Adipose tissue (tissue), 3 donors: ENCODE measurements around the gene SEPHS1. TPM values are rescaled to one million over a fixed set of nuclear protein-coding genes. Genes with fewer than 3 reads are reported as not detected.
"Not testable (repeated sequence)": the region's sequence is repeated elsewhere in the genome, so short reads cannot be mapped to it uniquely, and the experiment has no call there.

Experiments used
- H3K27ac ChIP-seq: one replicate; pipeline ENCODE4 v1.5.1; 2013; ENCODE audit warnings: low read depth, low read length
- WGBS, 3 donors: extraction: QIAGEN DNeasy Blood & Tissue Kit; methylation state at CpG; one replicate each; pipeline ENCODE4 v1.1.7; 2013; 5-methylcytosine and 5-hydroxymethylcytosine counted together
- polyA plus RNA-seq, 3 donors: library from polyadenylated mRNA; stranded (reverse); fragments of 200-250 nt; gene quantifications; one replicate each; pipeline ENCODE4 v1.2.3, GENCODE V29; 2013
- donor health status: healthy with polysubstance abuse.
- donor health status: Bipolar disorder and iron deficiency.
- donor health status: healthy.

Gene SEPHS1
- polyA plus RNA-seq, 3 donors: 22.9 to 43.0 (median 39.8) TPM

GRCh38 chr10:13337128-13337826 is 10.8 kb downstream of the SEPHS1 start:
- 80 to 96% (median 93%) methylated on average over 4 of the region's 4 CpGs for WGBS, 3 donors
- H3K27ac ChIP-seq: no peak overlapping the region

GRCh38 chr10:13335881-13336280 is 12.2 kb downstream of the SEPHS1 start:
- 88 to 92% (median 92%) methylated on average over 9 of the region's 9 CpGs for WGBS, 3 donors
- no peak overlapping the region for H3K27ac ChIP-seq

GRCh38 chr10:13334556-13334955 is 13.5 kb downstream of the SEPHS1 start:
- WGBS, 3 donors: 97 to 100% (median 100%) methylated on average over 2 of the region's 2 CpGs
- H3K27ac ChIP-seq: no peak overlapping the region

GRCh38 chr10:13331646-13332045 is 16.4 kb downstream of the SEPHS1 start:
- 93 to 94% (median 94%) methylated on average over 5 of the region's 5 CpGs for WGBS, 3 donors
- H3K27ac ChIP-seq: no peak overlapping the region

GRCh38 chr10:13330980-13331379 is 17.1 kb downstream of the SEPHS1 start:
- H3K27ac ChIP-seq: not testable (repeated sequence)
- WGBS, 3 donors: 97 to 99% (median 97%) methylated on average over 8 of the region's 8 CpGs

- no peak overlapping the region for H3K27ac ChIP-seq
- 92% methylated on average over 3 of the region's 3 CpGs for WGBS, 3 donors
Observed at GRCh38 chr10:13329565-13329964, 18.5 kb downstream of the SEPHS1 start.

- H3K27ac ChIP-seq: no peak overlapping the region
- 74 to 89% (median 77%) methylated on average over 10 of the region's 10 CpGs for WGBS, 3 donors
Observed at GRCh38 chr10:13328613-13329012, 19.5 kb downstream of the SEPHS1 start.

GRCh38 chr10:13328126-13328525 is 20.0 kb downstream of the SEPHS1 start:
- H3K27ac ChIP-seq: no peak overlapping the region
- WGBS, 3 donors: 92 to 98% (median 96%) methylated on average over 5 of the region's 5 CpGs

GRCh38 chr10:13327534-13327933 is 20.6 kb downstream of the SEPHS1 start:
- WGBS, 3 donors: 36 to 59% (median 45%) methylated on average over 3 of the region's 3 CpGs
- H3K27ac ChIP-seq: no peak overlapping the region

- 96 to 97% (median 97%) methylated on average over 24 of the region's 24 CpGs for WGBS, 3 donors
- H3K27ac ChIP-seq: no peak overlapping the region
Observed at GRCh38 chr10:13322615-13323148, 25.4 kb downstream of the SEPHS1 start.

GRCh38 chr10:13321576-13321975 is 26.5 kb downstream of the SEPHS1 start:
- no peak overlapping the region for H3K27ac ChIP-seq
- 94 to 97% (median 95%) methylated on average over 13 of the region's 13 CpGs for WGBS, 3 donors

- WGBS, 3 donors: 83 to 94% (median 89%) methylated on average over 7 of the region's 7 CpGs
- H3K27ac ChIP-seq: no peak overlapping the region
Observed at GRCh38 chr10:13319166-13319565, 28.9 kb downstream of the SEPHS1 start.

- WGBS, 3 donors: 55 to 81% (median 64%) methylated on average over 6 of the region's 6 CpGs
Observed at GRCh38 chr10:13317474-13317873, 30.6 kb downstream of the SEPHS1 start.

GRCh38 chr10:13316635-13317311 is 31.3 kb downstream of the SEPHS1 start:
- H3K27ac ChIP-seq: no peak overlapping the region
- 91 to 95% (median 95%) methylated on average over 7 of the region's 7 CpGs for WGBS, 3 donors

More at GRCh38 chr10:13317474-13317873, 30.6 kb downstream of the SEPHS1 start:
- no peak overlapping the region for H3K27ac ChIP-seq

GRCh38 chr10:13315361-13315760 is 32.7 kb downstream of the SEPHS1 start:
- H3K27ac ChIP-seq: no peak overlapping the region

- H3K27ac ChIP-seq: no peak overlapping the region
- 74 to 80% (median 76%) methylated on average over 5 of the region's 5 CpGs for WGBS, 3 donors
Observed at GRCh38 chr10:13311177-13311575, 36.9 kb downstream of the SEPHS1 start.

- 76 to 94% (median 94%) methylated on average over 7 of the region's 7 CpGs for WGBS, 3 donors
- H3K27ac ChIP-seq: no peak overlapping the region
Observed at GRCh38 chr10:13310518-13311176, 37.4 kb downstream of the SEPHS1 start.

- 88 to 96% (median 95%) methylated on average over 2 of the region's 2 CpGs for WGBS, 3 donors
- H3K27ac ChIP-seq: no peak overlapping the region
Observed at GRCh38 chr10:13309792-13310191, 38.3 kb downstream of the SEPHS1 start.

- H3K27ac ChIP-seq: no peak overlapping the region
- 65 to 87% (median 66%) methylated on average over 6 of the region's 6 CpGs for WGBS, 3 donors
Observed at GRCh38 chr10:13308096-13308495, 40.0 kb downstream of the SEPHS1 start.
